GM12892 (cell line): ENCODE measurements around the gene YARS2.

Source experiments
- POLR2A ChIP-seq: IDR thresholded peaks from 2 replicates; pipeline ENCODE4 v1.6.1; 2011; ENCODE audit warnings: low read depth, low read length, control low read depth
- TAF1 ChIP-seq: IDR thresholded peaks from 2 replicates; pipeline ENCODE4 v1.6.1; 2011; ENCODE audit warnings: low read depth, mild to moderate bottlenecking, control low read depth, low read length, borderline replicate concordance

DNA sequence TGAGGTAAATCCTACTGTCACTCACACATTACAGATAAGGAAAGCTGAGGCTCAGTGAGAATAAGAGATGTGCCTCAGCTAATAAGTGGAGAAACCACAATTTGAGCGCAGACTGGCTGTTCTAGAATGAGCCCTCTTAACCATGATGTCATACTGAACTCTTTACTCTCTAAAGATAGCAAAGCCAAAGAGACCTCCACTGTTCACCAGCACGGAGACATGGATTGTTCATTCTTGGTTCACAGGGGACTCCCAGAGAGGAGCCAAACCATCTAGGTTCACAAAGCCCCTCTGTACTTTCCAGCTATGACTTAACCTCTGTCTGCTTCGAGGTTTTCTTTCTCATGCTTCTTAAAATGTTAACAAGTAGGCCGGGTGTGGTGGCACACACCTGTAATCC, 32.7 kb upstream of the YARS2 start:
- TF ChIP-seq POLR2A, result no peak
- TF ChIP-seq TAF1, result no peak
